ENCODE measurements around the gene ACAA1.

ACAA1 gene

GRCh38 chr3:38120693-38121450, 16.1 kb downstream of the ACAA1 start:
- H3K27ac ChIP-seq = no peak overlapping the region
- no peaks in the 10 kb centered on the region for H3K36me3 ChIP-seq (ENCODE audit: insufficient read depth)
- no peak for TF ChIP-seq CTCF (conservative IDR thresholded peaks at IDR 0.05; ENCODE audit: low read depth, low read length)
- H3K9ac ChIP-seq = no peak overlapping the region
- no peaks in the 10 kb centered on the region for H3K27me3 ChIP-seq (ENCODE audit: insufficient read depth, low read depth)
- H3K4me1 ChIP-seq (ENCODE audit: low read depth, poor library complexity, severe bottlenecking) = no peaks in the 10 kb centered on the region
- H3K4me2 ChIP-seq = no peak overlapping the region
- H3K4me3 ChIP-seq (IDR thresholded peaks at IDR 0.05; ENCODE audit: insufficient read depth, low read depth, low read length) = no peak overlapping the region
- no peaks in the 10 kb centered on the region for H4K20me1 ChIP-seq (ENCODE audit: insufficient read depth)
- H3K79me2 ChIP-seq (ENCODE audit: insufficient read depth, low read depth) = no peaks in the 10 kb centered on the region
- H2AFZ ChIP-seq (ENCODE audit: low read depth) = no peak overlapping the region

GRCh38 chr3:38119821-38120692, 16.9 kb downstream of the ACAA1 start:
- H3K27me3 ChIP-seq (ENCODE audit: insufficient read depth, low read depth) = no peaks in the 10 kb centered on the region
- no peaks in the 10 kb centered on the region for H3K79me2 ChIP-seq (ENCODE audit: insufficient read depth, low read depth)
- H3K27ac ChIP-seq = no peak overlapping the region
- H3K4me1 ChIP-seq (ENCODE audit: low read depth, poor library complexity, severe bottlenecking) = no peaks in the 10 kb centered on the region
- no peak overlapping the region for H3K4me3 ChIP-seq (IDR thresholded peaks at IDR 0.05; ENCODE audit: insufficient read depth, low read depth, low read length)
- H3K4me2 ChIP-seq = no peak overlapping the region
- no peak for TF ChIP-seq CTCF (conservative IDR thresholded peaks at IDR 0.05; ENCODE audit: low read depth, low read length)
- H3K36me3 ChIP-seq (ENCODE audit: insufficient read depth) = no peaks in the 10 kb centered on the region
- no peak overlapping the region for H2AFZ ChIP-seq (ENCODE audit: low read depth)
- H4K20me1 ChIP-seq (ENCODE audit: insufficient read depth) = no peaks in the 10 kb centered on the region
- no peak overlapping the region for H3K9ac ChIP-seq

GRCh38 chr3:38119248-38119544, 17.7 kb downstream of the ACAA1 start:
- Histone ChIP-seq H2AFZ (ENCODE audit: low read depth) (no peak overlapping the region), H3K27me3 (ENCODE audit: insufficient read depth, low read depth) (no peaks in the 10 kb centered on the region), H4K20me1 (ENCODE audit: insufficient read depth) (no peaks in the 10 kb centered on the region), H3K27ac (no peak overlapping the region), H3K4me3 (IDR thresholded peaks at IDR 0.05; ENCODE audit: insufficient read depth, low read depth, low read length) (no peak overlapping the region), H3K9ac (no peak overlapping the region), H3K4me1 (ENCODE audit: low read depth, poor library complexity, severe bottlenecking) (no peaks in the 10 kb centered on the region), H3K36me3 (ENCODE audit: insufficient read depth) (no peaks in the 10 kb centered on the region), H3K79me2 (ENCODE audit: insufficient read depth, low read depth) (no peaks in the 10 kb centered on the region), H3K4me2 (no peak overlapping the region)
- TF ChIP-seq CTCF (conservative IDR thresholded peaks at IDR 0.05; ENCODE audit: low read depth, low read length) = no peak

GRCh38 chr3:38118421-38119247, 18.3 kb downstream of the ACAA1 start:
- no peaks in the 10 kb centered on the region for H3K36me3 ChIP-seq (ENCODE audit: insufficient read depth)
- TF ChIP-seq CTCF (conservative IDR thresholded peaks at IDR 0.05; ENCODE audit: low read depth, low read length) = no peak; the same call in 1 of the 2 replicates
- no peak overlapping the region for H3K4me3 ChIP-seq (IDR thresholded peaks at IDR 0.05; ENCODE audit: insufficient read depth, low read depth, low read length)
- H4K20me1 ChIP-seq (ENCODE audit: insufficient read depth) = no peaks in the 10 kb centered on the region
- no peak overlapping the region for H2AFZ ChIP-seq (ENCODE audit: low read depth)
- H3K9ac ChIP-seq = no peak overlapping the region
- no peaks in the 10 kb centered on the region for H3K79me2 ChIP-seq (ENCODE audit: insufficient read depth, low read depth)
- no peak overlapping the region for H3K27ac ChIP-seq
- no peak overlapping the region for H3K4me2 ChIP-seq
- H3K27me3 ChIP-seq (ENCODE audit: insufficient read depth, low read depth) = no peaks in the 10 kb centered on the region
- no peaks in the 10 kb centered on the region for H3K4me1 ChIP-seq (ENCODE audit: low read depth, poor library complexity, severe bottlenecking)

All from KMS-11 (cell line).